Urinary bladder (tissue), 4 donors: ENCODE results near the gene GRK3. TPM values are rescaled to one million over a fixed set of nuclear protein-coding genes. Genes with fewer than 3 reads are reported as not detected.
"Not testable (repeated sequence)": the region's sequence is repeated elsewhere in the genome, so short reads cannot be mapped to it uniquely, and the experiment has no call there.

Source experiments
- DNase-seq: peaks from one replicate; pipeline ENCODE4 v3.0.0-alpha.2; 2015; ENCODE audit errors: extremely low spot score
- H3K27ac ChIP-seq: one replicate; pipeline ENCODE4 v1.5.1; 2013; ENCODE audit warnings: low read depth, mild to moderate bottlenecking, moderate library complexity
- H3K36me3 ChIP-seq: one replicate; pipeline ENCODE4 v1.6.1; 2013; ENCODE audit warnings: mild to moderate bottlenecking, moderate library complexity; ENCODE audit not compliant: insufficient read depth
- H3K4me1 ChIP-seq: one replicate; pipeline ENCODE4 v1.6.1; 2013; ENCODE audit warnings: mild to moderate bottlenecking, moderate library complexity; ENCODE audit not compliant: insufficient read depth
- H3K4me3 ChIP-seq: one replicate; pipeline ENCODE4 v1.5.1; 2013; ENCODE audit warnings: low read depth, low read length
- WGBS: extraction: QIAGEN DNeasy Blood & Tissue Kit; methylation state at CpG from one replicate; pipeline ENCODE4 v1.1.7; 2013; 5-methylcytosine and 5-hydroxymethylcytosine counted together
- polyA plus RNA-seq: library from polyadenylated mRNA; stranded (reverse); fragments of 200-250 nt; gene quantifications from one replicate; pipeline ENCODE4 v1.2.3, GENCODE V29; 2013
- total RNA-seq: library from RNA; depleted of rRNA; stranded (reverse); fragments of >200 nt; gene quantifications from one replicate; pipeline ENCODE4 v1.2.3, GENCODE V29; 2014
- donor health status: healthy with polysubstance abuse.
- donor health status: healthy.

GRK3 gene
- total and polyA plus RNA-seq, 2 donors, result 2.7 to 15.8 TPM

- no peak overlapping the region for H3K27ac ChIP-seq
- H3K4me1 ChIP-seq, result no peaks in the 10 kb centered on the region
- no peak overlapping the region for H3K4me3 ChIP-seq
- WGBS, result 88% methylated on average over 4 of the region's 4 CpGs
- no peaks in the 10 kb centered on the region for H3K36me3 ChIP-seq
- DNase-seq, result no peak
Measured at GRCh38 chr22:25540908-25541660, 23.4 kb upstream of the GRK3 start.

GRCh38 chr22:25542191-25542590, 22.3 kb upstream of the GRK3 start:
- H3K36me3 ChIP-seq, result no peaks in the 10 kb centered on the region
- 90% methylated on average over 1 of the region's 1 CpG for WGBS
- H3K4me1 ChIP-seq, result no peaks in the 10 kb centered on the region
- H3K4me3 ChIP-seq, result no peak overlapping the region
- H3K27ac ChIP-seq, result no peak overlapping the region
- DNase-seq, result no peak

GRCh38 chr22:25542720-25543402, 21.6 kb upstream of the GRK3 start:
- H3K4me3 ChIP-seq, result no peak overlapping the region
- no peaks in the 10 kb centered on the region for H3K4me1 ChIP-seq
- 92% methylated on average over 6 of the region's 6 CpGs for WGBS
- no peak for DNase-seq
- H3K36me3 ChIP-seq, result no peaks in the 10 kb centered on the region
- no peak overlapping the region for H3K27ac ChIP-seq

- WGBS, result 59% methylated on average over 3 of the region's 3 CpGs
Measured at GRCh38 chr22:25545146-25545545, 19.3 kb upstream of the GRK3 start.

GRCh38 chr22:25545672-25546071, 18.8 kb upstream of the GRK3 start:
- no peaks in the 10 kb centered on the region for H3K4me1 ChIP-seq
- H3K4me3 ChIP-seq, result no peak overlapping the region
- no peak for DNase-seq
- no peaks in the 10 kb centered on the region for H3K36me3 ChIP-seq
- WGBS, result 85% methylated on average over 10 of the region's 10 CpGs
- H3K27ac ChIP-seq, result no peak overlapping the region

More at GRCh38 chr22:25545146-25545545, 19.3 kb upstream of the GRK3 start:
- no peak overlapping the region for H3K4me3 ChIP-seq
- no peaks in the 10 kb centered on the region for H3K36me3 ChIP-seq
- no peaks in the 10 kb centered on the region for H3K4me1 ChIP-seq
- no peak overlapping the region for H3K27ac ChIP-seq
- DNase-seq, result no peak

GRCh38 chr22:25546242-25546641, 18.2 kb upstream of the GRK3 start:
- DNase-seq, result no peak
- WGBS, result 89% methylated on average over 2 of the region's 2 CpGs
- no peaks in the 10 kb centered on the region for H3K4me1 ChIP-seq
- no peak overlapping the region for H3K27ac ChIP-seq
- no peaks in the 10 kb centered on the region for H3K36me3 ChIP-seq
- no peak overlapping the region for H3K4me3 ChIP-seq

GRCh38 chr22:25546751-25547150, 17.7 kb upstream of the GRK3 start:
- H3K4me3 ChIP-seq, result no peak overlapping the region
- no peaks in the 10 kb centered on the region for H3K4me1 ChIP-seq
- H3K27ac ChIP-seq, result no peak overlapping the region
- DNase-seq, result no peak
- WGBS, result 81% methylated on average over 4 of the region's 4 CpGs
- H3K36me3 ChIP-seq, result no peaks in the 10 kb centered on the region

GRCh38 chr22:25548866-25549464, 15.5 kb upstream of the GRK3 start:
- no peaks in the 10 kb centered on the region for H3K36me3 ChIP-seq
- no peak for DNase-seq
- H3K4me1 ChIP-seq, result no peaks in the 10 kb centered on the region
- 78% methylated on average over 10 of the region's 10 CpGs for WGBS
- no peak overlapping the region for H3K4me3 ChIP-seq
- no peak overlapping the region for H3K27ac ChIP-seq

- Histone ChIP-seq H3K36me3 (no peaks in the 10 kb centered on the region), H3K4me3 (no peak overlapping the region), H3K4me1 (no peaks in the 10 kb centered on the region), H3K27ac (no peak overlapping the region)
- WGBS, result 54% methylated on average over 1 of the region's 1 CpG
- no peak for DNase-seq
Measured at GRCh38 chr22:25551396-25551795, 13.1 kb upstream of the GRK3 start.

GRCh38 chr22:25552405-25552804, 12.1 kb upstream of the GRK3 start:
- H3K4me3 ChIP-seq, DNase-seq, H3K27ac ChIP-seq, H3K36me3 ChIP-seq, H3K4me1 ChIP-seq: not testable (repeated sequence)
- WGBS, result 87% methylated on average over 1 of the region's 1 CpG

GRCh38 chr22:25553131-25553530, 11.3 kb upstream of the GRK3 start:
- H3K4me1 ChIP-seq, result no peaks in the 10 kb centered on the region
- WGBS, result 86% methylated on average over 2 of the region's 2 CpGs
- H3K4me3 ChIP-seq, result no peak overlapping the region
- no peak for DNase-seq
- no peak overlapping the region for H3K27ac ChIP-seq
- no peaks in the 10 kb centered on the region for H3K36me3 ChIP-seq

GRCh38 chr22:25554238-25554671, 10.2 kb upstream of the GRK3 start:
- Histone ChIP-seq H3K4me1 (no peaks in the 10 kb centered on the region), H3K36me3 (no peaks in the 10 kb centered on the region), H3K27ac (no peak overlapping the region), H3K4me3 (no peak overlapping the region)
- WGBS, result 44% methylated on average over 1 of the region's 1 CpG
- no peak for DNase-seq

- Histone ChIP-seq H3K27ac (no peak overlapping the region), H3K4me3 (no peak overlapping the region), H3K36me3 (no peaks in the 10 kb centered on the region), H3K4me1 (no peaks in the 10 kb centered on the region)
- no peak for DNase-seq
- 44% methylated on average over 2 of the region's 2 CpGs for WGBS
Measured at GRCh38 chr22:25554689-25555088, 9.8 kb upstream of the GRK3 start.

GRCh38 chr22:25555586-25555985, 8.9 kb upstream of the GRK3 start:
- DNase-seq, result no peak
- WGBS, result 61% methylated on average over 4 of the region's 4 CpGs
- H3K27ac ChIP-seq, result no peak overlapping the region
- no peaks in the 10 kb centered on the region for H3K36me3 ChIP-seq
- no peaks in the 10 kb centered on the region for H3K4me1 ChIP-seq
- no peak overlapping the region for H3K4me3 ChIP-seq
